ENCODE results near the gene EEFSEC. TPM values are rescaled to one million over a fixed set of nuclear protein-coding genes. Genes with fewer than 3 reads are reported as not detected.
A peak's percentile ranks its signal among the peaks of the same experiment; 100 is the strongest.

EEFSEC gene
- total RNA-seq: 2.2 and 4.5 TPM in 2 replicates

DNA sequence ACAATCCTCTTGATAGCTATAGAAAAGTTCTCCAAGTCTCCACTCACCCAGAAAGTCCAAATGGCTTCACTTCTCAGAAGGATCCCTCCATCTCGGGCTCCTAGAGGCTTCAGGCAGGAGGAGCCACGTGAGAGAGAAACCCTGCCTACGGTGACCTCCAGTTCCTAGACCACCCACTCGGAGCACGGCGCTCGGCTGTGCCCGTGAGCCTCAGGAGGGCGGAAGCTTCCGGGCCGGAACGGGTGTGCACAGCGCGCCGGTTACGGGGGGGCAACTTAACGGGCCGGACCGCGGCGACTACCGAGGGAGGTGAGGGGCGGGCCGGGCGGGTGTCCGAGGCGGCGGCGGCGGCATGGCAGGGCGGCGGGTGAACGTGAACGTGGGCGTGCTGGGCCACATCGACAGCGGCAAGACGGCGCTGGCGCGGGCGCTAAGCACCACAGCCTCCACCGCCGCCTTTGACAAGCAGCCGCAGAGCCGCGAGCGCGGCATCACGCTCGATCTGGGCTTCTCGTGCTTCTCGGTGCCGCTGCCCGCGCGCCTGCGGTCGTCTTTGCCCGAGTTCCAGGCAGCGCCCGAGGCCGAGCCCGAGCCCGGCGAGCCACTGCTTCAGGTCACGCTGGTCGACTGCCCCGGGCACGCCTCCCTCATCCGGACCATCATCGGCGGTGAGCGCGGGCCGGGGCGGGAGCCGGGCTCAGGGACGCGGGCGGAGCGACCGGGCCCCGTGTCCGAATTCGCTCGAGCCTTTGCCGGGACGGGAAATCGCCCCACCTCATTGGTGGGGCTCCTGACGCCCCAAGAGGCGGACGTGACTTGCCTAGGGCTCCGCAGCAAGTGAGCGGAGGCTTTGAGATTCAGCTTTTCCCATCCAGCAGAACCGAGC, at the start of gene EEFSEC:
Gene EEFSEC, plus strand, starts transcription at position 326 of the 886 bp plus-strand sequence. Its CDS starts 27 bp downstream, at position 353.
- DNase-seq: peak; percentile 72

GRCh38 chr3:128107834-128108233, 45.4 kb upstream of the EEFSEC start:
- peak; percentile 19 for DNase-seq

DNA sequence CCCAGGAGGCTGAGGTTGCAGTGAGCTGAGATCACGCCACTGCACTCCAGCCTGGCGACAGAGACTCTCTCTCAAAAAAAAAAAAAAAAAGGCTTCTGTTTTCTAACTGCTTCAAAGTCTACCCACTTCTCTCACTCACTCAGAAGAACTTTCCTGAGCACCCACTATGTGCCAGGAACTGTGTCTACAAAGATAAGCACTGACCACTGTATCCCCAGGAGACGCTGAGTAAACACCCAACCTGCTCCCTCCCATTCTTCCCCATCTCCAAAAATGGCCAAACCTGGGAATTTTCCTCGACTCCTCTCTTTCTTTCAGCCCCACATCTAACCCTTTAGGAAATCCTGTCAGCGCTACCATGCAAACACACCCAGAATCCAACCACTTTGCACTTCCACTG, 42.1 kb upstream of the EEFSEC start:
- no peak for DNase-seq

GRCh38 chr3:128112357-128112968, 40.8 kb upstream of the EEFSEC start:
- DNase-seq: peak; percentile 94

- DNase-seq: no peak
Measured at GRCh38 chr3:128113817-128114794, 39.2 kb upstream of the EEFSEC start.

- no peak for DNase-seq
Measured at GRCh38 chr3:128122013-128122412, 31.3 kb upstream of the EEFSEC start.

DNA sequence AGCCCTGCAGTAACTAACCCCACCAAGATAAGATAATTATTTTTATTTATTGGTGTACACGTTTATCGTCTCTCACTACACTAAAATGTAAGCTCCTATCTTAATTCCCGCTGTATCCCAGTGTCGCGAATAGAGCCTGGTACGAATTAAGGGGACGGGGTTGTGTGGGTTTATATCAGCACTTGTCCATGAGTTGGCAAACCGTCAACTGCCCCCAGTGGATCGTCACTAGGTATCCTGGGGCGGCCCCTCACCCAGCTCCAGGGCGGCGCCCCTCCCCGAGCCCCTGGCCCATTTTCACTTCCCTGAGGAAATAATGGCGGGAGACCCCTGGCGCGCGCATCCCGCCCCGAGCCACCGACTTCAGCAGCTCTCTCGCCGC, 30.1 kb upstream of the EEFSEC start:
- peak; percentile 12 for DNase-seq

- DNase-seq: peak; percentile 98
Measured at GRCh38 chr3:128123538-128124368, 29.5 kb upstream of the EEFSEC start, which contains the start of gene RUVBL1. Gene RUVBL1, minus strand, starts transcription at chr3:128123812. Its CDS starts 88 bp downstream, at chr3:128123724.

GRCh38 chr3:128127236-128127635, 26.0 kb upstream of the EEFSEC start:
- no peak for DNase-seq

GRCh38 chr3:128128251-128128650, 25.0 kb upstream of the EEFSEC start:
- no peak for DNase-seq

DNA sequence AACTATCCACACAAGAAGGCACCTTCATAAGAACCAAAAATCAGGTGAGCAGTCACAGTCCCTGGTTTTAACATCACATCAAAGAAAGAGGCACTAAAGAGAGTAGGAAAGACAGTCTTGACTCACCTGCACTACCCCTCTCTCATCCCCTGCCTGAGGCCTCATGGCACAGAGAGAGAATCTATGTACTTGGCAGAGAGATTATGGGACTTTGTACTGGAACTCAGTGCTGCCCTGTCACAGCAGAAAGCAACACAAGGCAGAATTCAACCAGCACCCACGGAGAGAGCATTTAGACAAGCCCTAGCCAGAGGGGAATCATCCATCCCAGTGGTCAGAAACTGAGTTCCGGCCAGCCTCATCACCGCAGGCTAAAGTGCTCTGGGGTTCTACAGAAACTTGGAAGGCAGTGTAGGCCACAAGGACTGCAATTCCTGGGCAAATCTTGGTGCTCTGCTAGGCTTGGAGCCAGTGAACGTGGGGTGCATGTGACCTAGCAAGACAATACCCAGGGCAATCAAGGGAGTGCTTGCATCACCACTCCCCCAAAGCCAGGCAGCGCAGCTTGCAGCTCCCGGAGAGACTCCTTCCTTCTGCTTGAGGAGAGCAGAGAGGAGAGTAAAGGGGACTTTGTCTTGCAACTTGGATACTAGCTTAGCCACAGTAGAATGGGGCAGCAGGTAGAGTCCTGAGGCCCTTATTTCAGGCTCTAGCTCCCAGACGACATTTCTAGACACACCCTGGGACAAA, 21.2 kb upstream of the EEFSEC start:
- DNase-seq: no peak

- DNase-seq: peak; percentile 83
Measured at GRCh38 chr3:128133273-128133883, 19.9 kb upstream of the EEFSEC start.

DNA sequence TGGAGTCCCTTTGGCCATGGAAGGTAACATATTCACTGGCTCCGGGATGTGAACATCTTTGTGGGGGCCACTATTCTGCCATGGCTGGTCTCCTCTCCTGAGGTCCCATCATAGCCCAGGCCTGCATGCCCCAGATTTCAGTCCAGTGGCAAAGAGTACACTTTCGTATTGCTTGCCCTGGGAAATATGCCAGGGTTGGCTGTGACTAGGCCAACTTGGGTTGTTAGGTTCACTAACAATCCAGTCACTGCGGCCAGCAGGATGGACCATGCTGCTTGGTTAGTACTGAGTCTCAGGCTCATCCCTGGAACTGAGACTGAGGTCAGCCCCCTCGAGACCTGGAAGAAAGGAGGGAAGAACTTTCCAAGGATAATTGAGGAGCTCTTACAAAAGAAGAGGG, 9.8 kb upstream of the EEFSEC start:
- DNase-seq: no peak

- no peak for DNase-seq
Measured at GRCh38 chr3:128144512-128145187, 8.6 kb upstream of the EEFSEC start.

DNA sequence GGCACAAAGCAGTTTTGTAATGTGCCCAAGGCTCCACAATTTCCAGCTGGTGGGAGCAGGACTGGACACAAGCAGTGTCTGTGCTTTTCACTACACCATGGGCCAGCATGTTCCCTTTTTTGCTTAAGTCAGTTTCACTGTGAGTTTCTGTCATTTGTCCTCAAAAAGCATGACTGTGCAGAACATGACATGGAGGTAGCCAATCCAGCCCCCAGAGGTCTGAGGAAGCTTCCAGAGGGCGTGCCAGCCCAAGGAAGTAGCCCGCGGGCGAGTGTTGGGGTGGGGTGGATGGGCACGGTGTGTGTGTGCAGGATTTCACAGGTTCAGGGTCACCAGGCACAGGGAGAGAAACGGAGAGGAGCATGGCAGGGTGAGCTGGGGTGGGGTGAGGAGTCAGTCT, 8.0 kb upstream of the EEFSEC start:
- no peak for DNase-seq

GRCh38 chr3:128146201-128146600, 7.1 kb upstream of the EEFSEC start:
- DNase-seq: no peak

GRCh38 chr3:128149650-128150049, 3.6 kb upstream of the EEFSEC start:
- DNase-seq: no peak

- no peak for DNase-seq
Measured at GRCh38 chr3:128151758-128152274, 1.5 kb upstream of the EEFSEC start.

GRCh38 chr3:128152419-128153155, 694 bp upstream of the EEFSEC start:
- DNase-seq: peak; percentile 72
